Stimulated activated naive CD4-positive, alpha-beta T cell treated with Interleukin-2 at 50 U/mL for 16 hours (primary cell): ENCODE data around the gene PRKCSH.

Experiments used
- DNase-seq: peaks from one replicate; lab custom pipeline; 2025; lab: John Stamatoyannopoulos, UW

PRKCSH gene

DNA sequence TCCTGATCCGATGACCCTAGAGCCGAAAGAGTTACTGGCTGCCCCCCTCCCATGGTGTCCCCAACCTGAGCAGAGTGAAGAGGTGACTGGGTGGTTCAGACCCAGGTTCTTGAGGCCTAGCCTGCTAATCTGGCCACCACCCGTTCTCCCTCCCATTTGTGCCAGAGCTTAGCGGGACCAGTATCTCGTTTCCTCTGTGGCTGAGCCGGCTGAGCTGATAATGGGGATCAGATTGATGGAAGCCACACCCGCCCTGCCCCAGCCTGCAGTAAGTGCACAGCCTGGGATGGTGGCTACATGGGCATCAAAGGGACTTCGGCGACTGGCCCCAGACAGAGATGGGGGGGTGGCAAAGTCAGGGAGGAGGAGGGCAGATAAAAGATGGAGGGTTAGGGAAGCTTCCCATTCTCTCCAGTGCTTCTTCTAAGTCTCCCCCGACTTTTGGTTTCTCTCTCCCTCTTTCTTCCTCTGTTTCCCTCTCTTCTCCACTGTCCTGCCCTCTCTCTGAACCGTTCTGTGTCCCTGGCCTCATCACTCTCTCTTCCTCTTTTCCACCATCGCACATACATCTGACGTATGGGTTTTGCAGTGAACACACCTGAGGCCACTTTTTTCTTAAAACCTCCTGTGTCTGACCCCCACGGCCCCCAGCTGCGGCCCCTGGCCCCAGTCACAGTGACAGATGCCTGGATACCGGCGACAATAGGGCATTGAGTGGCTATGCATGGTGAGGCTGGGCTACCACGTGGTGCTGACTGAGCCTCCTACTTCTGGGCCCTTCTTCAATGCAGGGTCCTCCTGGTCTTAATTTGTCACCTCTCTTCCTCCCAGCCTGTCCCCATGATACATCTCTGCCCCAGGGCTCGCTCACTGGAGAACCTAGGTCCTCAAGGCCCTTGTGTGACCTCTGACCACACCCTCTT, 43.0 kb downstream of the PRKCSH start:
- DNase-seq, result no peak

GRCh38 chr19:11479090-11479897, 43.9 kb downstream of the PRKCSH start:
- no peak for DNase-seq

- no peak for DNase-seq
Observed at GRCh38 chr19:11479898-11480714, 44.7 kb downstream of the PRKCSH start.

- no peak for DNase-seq
Observed at GRCh38 chr19:11480715-11481533, 45.5 kb downstream of the PRKCSH start, which contains the start of gene ELAVL3. TSS of gene ELAVL3 (minus strand) at chr19:11481046. CDS start at chr19:11480608, 438 bp downstream.

DNA sequence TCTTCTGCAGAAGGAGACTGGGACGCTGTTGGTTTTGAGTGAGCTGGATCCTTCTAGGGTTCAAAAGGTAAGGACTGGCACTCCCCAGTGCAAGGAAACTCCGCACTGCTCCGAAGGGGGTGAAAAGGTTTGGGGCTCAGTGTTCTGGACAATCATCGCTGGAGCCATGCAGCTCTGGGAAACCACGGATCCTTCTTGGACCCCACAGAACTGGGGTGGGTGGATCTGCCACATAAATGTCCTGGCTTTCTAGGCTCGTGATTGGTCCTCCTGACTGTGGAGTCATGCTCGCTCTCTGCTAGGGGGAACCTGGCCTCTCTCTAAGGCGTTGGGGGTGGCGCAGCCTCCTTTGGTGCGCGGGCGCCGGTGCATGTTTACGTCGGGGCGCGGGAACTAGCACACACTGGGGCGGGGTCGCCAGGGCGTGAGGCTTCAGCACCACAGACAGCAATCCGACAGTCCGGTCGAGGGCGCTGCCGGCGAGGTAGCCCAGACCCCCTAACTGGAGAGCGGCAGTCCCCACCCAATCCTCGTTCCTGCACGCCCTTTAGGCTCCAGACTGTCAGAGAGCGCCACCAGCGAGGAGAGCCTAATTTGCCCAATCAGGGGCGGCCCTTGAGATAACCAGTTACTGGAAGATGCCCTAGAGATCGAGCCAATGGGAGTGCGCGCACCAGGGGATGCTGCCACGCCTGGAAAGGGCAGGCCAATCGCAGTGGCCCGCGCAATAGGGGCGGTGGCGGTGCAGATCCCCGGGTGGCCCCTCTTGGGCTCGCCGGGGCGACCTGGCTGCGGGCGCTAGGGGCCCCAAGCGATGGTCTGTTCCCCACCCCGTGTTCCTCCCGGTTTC, 46.3 kb downstream of the PRKCSH start:
- DNase-seq, result peak; percentile 80

DNA sequence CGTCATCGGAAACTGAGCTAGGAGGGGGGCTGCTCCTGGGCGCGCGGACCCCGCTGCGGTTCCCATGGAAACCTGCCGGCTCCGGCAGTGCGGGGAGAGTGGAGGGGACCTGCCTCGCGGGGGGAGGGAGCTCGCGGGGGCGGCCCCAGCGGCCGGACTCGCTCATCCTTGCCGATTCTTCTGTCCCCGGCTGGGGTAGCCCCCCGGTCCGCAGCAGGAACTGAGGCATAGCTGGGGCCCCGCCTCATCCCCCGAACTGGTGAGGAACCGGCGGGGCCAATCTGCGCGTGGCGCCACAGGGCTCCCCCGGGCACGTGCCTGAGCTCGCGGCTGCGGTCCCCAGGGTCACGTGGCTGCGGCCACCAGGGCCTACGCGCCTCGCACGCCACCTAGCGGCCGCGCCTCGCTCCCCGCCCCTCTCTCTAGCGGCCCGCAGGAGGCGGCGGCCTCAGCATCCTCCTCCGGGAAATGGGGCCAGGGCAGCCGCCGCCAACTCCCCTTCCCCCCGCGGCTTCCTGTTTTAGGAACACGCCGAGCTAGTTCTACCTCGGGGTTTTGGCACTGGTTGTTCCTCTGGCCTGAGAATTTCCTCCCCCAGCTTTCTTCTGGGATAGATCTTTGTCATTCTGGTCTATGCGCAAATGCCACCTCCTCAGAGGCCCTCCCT, 47.1 kb downstream of the PRKCSH start:
- peak; percentile 84 for DNase-seq

DNA sequence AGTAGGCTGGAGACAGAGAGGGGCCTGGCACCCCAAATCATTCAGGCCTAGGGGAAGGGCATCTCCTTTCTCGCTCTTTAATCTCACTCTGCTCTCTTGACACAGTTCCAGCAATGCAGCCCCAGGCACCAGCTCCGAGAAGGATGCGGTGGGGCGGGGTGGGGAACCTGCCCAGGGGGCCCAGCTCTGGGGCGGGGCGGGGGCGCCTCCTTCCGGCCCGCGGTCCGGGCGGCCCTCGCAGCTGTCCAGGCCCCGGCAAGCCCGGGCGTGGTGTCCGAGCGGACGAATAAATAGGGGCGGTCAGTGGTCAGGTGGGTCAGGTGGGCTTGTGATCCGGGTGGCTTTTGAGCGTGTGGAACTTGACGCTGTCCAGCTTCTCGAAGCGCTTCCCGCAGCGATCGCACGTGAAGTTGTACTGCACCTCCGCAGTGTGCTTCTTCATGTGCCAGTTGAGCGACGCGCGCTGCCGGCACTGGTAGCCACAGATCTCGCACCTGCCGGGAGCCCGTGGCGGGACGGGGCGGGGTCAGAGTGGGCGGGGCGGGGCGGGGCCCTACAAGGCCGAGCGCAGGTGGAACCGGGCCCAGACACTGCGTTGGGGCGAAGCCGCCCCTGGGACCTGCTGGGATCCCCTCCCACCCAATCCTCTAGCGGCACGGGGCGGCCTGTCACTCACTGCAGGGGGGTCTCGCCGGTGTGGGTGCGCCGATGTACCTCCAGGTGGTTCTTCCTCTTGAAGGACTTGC, 48.1 kb downstream of the PRKCSH start:
- DNase-seq, result no peak

DNA sequence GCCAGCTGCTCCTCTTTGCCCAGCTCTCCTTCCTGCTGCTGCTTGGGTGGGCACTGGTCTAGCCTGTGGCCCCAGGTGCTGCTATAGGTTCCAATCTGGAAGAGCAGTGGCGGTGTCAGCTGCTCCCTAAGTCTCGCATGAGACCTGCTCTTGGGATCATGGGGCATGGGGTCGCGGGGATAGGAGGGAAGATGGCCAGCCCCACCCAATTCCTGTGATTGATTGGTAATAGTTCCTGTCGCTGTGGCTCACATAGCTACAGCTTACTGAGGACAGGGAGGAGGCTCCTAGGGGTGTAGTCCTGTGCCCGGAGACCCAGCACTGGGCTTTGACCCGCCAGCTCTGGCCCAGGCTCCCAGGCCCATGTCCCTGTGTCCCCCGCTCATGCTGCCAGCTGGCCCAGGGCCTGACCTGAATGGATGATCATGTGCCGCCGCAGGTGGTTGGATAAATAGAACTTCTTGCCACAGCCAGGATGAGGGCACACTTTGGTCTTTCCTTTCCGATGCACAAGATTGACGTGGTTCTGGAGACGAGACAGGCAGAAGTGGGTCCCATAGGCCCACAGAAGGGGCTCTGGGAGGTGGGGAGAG, 49.9 kb downstream of the PRKCSH start:
- no peak for DNase-seq

- DNase-seq, result no peak
Observed at GRCh38 chr19:11486661-11487503, 51.4 kb downstream of the PRKCSH start.

DNA sequence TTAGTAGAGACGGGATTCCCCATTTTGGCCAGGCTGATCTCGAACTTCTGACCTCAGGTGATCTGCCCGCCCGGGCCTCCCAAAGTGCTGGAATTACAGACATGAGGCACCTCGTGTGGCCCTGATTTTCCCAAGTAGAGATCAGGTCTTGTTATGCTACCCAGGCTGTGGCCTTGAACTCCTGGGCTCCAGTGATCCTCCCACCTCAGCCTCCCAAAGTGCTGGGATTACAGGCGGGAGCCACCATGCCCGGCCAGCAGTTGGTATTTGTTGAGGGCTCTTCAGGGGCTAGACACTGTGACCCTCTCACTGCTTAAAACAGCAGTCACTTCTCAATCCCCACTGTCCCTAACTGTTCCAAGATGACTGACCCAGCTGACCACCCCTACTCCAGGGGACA, 53.9 kb downstream of the PRKCSH start:
- DNase-seq, result no peak

DNA sequence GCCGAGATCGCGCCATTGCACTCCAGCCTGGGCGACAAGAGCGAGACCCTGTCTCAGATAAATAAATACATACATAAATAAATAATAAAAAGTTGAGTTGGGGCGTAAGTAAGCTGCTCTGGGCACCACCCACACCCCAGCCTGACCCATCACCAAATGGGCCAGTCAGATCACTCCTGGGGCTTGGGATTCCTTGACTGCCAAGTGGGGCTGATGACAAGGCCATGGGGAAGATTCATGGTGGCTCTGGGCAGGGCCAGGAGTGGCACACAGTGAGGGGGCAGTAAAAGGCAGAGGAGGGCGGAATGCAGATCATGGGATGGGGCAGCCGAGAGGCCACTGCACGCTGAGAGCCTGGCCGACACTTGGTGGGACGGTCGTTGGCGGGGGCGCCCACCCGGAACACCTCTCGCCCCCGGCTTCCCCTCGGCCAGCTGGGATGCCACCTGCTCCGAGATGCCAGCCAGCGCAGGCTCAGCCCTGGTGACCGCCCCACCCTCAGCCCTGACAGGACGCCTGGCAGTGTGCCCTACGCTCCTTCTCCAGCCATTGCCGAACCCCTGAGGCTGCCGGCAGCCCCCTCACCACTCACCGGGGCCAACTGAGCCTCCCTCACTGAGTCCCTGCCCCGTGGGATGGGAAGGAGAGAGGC, 59.3 kb downstream of the PRKCSH start:
- no peak for DNase-seq

DNA sequence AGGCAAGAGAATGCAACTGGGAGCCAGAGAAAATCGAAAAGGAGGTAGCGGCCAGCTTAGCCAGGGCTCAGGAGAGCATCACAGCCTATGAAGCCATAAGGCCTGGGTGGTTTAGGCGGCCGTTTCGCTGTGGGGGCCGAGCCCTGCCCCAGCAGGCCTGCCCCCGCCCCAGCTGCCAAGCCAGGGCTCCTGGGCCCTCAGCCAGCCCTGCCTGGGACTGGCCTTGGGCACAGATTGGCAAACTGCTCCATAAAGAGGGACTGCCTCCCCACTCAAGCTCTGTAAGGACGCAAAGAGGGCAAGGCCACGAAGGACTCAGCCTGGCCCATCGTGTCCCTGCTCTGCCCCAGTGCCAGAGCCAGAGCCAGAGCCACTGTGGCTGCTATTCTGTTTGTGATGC, 60.0 kb downstream of the PRKCSH start:
- no peak for DNase-seq

DNA sequence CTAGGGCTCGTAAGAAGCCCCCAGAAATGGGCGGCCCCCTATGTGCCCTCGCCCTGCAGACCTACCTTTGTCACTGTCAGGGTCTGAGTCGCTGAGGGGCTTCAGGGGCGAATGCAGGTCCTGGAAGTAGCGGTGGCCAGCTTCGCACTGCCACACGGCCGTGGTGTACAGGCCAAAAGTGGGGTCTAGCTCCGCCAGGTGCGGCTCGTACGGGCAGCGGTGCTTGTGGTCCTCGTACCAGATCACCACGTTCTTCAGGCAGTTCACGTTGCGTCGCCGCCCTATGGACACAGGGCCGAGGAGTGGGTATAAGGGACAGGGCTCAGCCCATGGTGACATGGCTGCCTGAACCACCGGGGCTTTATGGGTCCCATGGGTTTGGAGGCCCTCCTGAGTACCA, 60.5 kb downstream of the PRKCSH start:
- DNase-seq, result no peak

GRCh38 chr19:11496391-11497163, 61.1 kb downstream of the PRKCSH start:
- DNase-seq, result peak; percentile 55

DNA sequence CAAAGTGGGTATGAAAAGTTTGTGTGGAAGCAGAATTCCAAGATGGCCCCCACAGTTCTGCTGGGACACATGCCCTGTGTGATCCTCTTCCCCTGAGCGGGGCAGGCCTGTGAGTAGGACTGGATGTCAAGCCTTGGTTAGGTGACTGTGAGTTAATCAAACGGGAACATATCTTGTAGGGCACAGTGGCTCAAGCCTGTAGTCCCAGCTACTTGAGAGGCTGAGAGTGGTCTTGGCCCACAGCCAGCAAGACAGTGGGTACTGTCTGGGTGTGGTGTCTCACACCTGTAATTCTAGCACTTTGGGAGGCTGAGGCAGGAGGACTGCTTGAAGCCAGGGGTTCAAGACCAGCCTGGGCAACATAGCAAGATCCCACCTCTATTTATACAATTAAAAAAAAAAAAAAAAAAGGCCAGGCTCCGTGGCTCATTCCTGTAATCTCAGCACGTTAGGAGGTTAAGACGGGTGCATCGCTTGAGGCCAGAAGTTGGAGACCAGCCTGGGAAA, 63.8 kb downstream of the PRKCSH start:
- DNase-seq, result no peak

GRCh38 chr19:11499890-11500420, 64.5 kb downstream of the PRKCSH start:
- no peak for DNase-seq
